Measurements from ENCODE around the gene IP6K1. TPM values are rescaled to one million over a fixed set of nuclear protein-coding genes. Genes with fewer than 3 reads are reported as not detected.

Gene IP6K1
- polyA plus RNA-seq (24.5 to 34.3 TPM (median 25.9 TPM) in 3 replicates), polyA minus RNA-seq (49.3 to 153 TPM (median 61.9 TPM) in 3 replicates)
- polyA plus RNA-seq (2011; ENCODE audit: low read depth): 40.6 TPM
- 25.1 and 32.3 TPM in 2 replicates for polyA plus RNA-seq (2011; cell fraction: cytosol; rRNA removed)
- polyA plus RNA-seq (2011; cell fraction: nucleus; rRNA removed): 34.0 and 37.0 TPM in 2 replicates
- 19.3 and 25.2 TPM in 2 replicates for polyA plus RNA-seq (2012; ENCODE audit: low replicate concordance)
- 48.2 TPM for polyA minus RNA-seq (2011; cell fraction: cytosol; rRNA and poly(A)+ RNA removed)
- 27.4 and 63.8 TPM in 2 replicates for polyA minus RNA-seq (2011; cell fraction: nucleus; rRNA and poly(A)+ RNA removed)

- H4K20me1 ChIP-seq (ENCODE audit: control insufficient read depth, extremely low read depth, insufficient read depth, low read length): no peaks in the 10 kb centered on the region
- H3K36me3 ChIP-seq (ENCODE audit: control insufficient read depth in 2 of 2, extremely low read depth in 1 of 2, insufficient read depth in 2 of 2, low read length in 2 of 2): peaks cover under 1 to 9% of the 10 kb centered on the region in 2 experiments
- H3K4me3 ChIP-seq (ENCODE audit: control insufficient read depth in 2 of 3, extremely low read depth in 1 of 3, insufficient read depth in 2 of 3, low read depth in 1 of 3, low read length in 3 of 3): peak within 1 kb of the TSS; percentile 86 to 97 (median 93)
- TF ChIP-seq CTCF (optimal IDR thresholded peaks at IDR 0.05 in 1 of 3, IDR thresholded peaks at IDR 0.05 in 1 of 3, conservative IDR thresholded peaks at IDR 0.05 in 1 of 3; ENCODE audit: extremely low read depth in 1 of 3, insufficient read depth in 2 of 3, low read length in 3 of 3): no peak
- peaks cover 12% of the 10 kb centered on the region for H3K4me1 ChIP-seq (ENCODE audit: control insufficient read depth, extremely low read depth, insufficient read depth, low read length)
- no peaks in the 10 kb centered on the region for H3K9me3 ChIP-seq (ENCODE audit: control insufficient read depth, low read depth, low read length)
- peak; percentile 92 for FAIRE-seq
- peak within 1 kb of the TSS; percentile 96 for H3K27ac ChIP-seq (ENCODE audit: control insufficient read depth, insufficient read depth, low read length)
- H2AFZ ChIP-seq (ENCODE audit: control insufficient read depth, low read length): peak within 1 kb of the TSS; percentile 96
- DNase-seq (ENCODE audit: low read depth, low spot score): peak; percentile 99
- dilution Hi-C loops (cut with MboI; ENCODE audit: extremely low pct_ligation_motif_present, low sequenced_read_pairs): no loop called here
- H3K4me2 ChIP-seq (ENCODE audit: control insufficient read depth, extremely low read depth, insufficient read depth, low read depth, low read length): peak within 1 kb of the TSS; percentile 99
- no peaks in the 10 kb centered on the region for H3K27me3 ChIP-seq (ENCODE audit: control insufficient read depth, extremely low read depth, insufficient read depth, low read length)
- H3K79me2 ChIP-seq (ENCODE audit: control insufficient read depth, insufficient read depth, low read length): peaks cover 33% of the 10 kb centered on the region
- H3K9me1 ChIP-seq (ENCODE audit: control insufficient read depth, extremely low read depth, insufficient read depth, low read length): no peaks in the 10 kb centered on the region
- H3K9ac ChIP-seq (ENCODE audit: control insufficient read depth, extremely low read depth, insufficient read depth, low read length): peak within 1 kb of the TSS; percentile 91
Measured at GRCh38 chr3:49786357-49787181, at the start of gene IP6K1. TSS of gene IP6K1 (minus strand) at chr3:49786542. CDS start at chr3:49748040, 38,502 bp downstream.

- H3K27me3 ChIP-seq (ENCODE audit: control insufficient read depth, extremely low read depth, insufficient read depth, low read length): no peaks in the 10 kb centered on the region
Measured at GRCh38 chr3:49831341-49831740, 45.0 kb upstream of the IP6K1 start.

More at GRCh38 chr3:49831341-49831740, 45.0 kb upstream of the IP6K1 start:
- Histone ChIP-seq H3K9me1 (ENCODE audit: control insufficient read depth, extremely low read depth, insufficient read depth, low read length) (no peaks in the 10 kb centered on the region), H3K27ac (ENCODE audit: control insufficient read depth, insufficient read depth, low read length) (no peak overlapping the region), H3K9ac (ENCODE audit: control insufficient read depth, extremely low read depth, insufficient read depth, low read length) (no peak overlapping the region), H3K79me2 (ENCODE audit: control insufficient read depth, insufficient read depth, low read length) (no peaks in the 10 kb centered on the region), H2AFZ (ENCODE audit: control insufficient read depth, low read length) (no peak overlapping the region), H3K4me2 (ENCODE audit: control insufficient read depth, extremely low read depth, insufficient read depth, low read depth, low read length) (no peak overlapping the region), H3K4me3 (ENCODE audit: control insufficient read depth in 2 of 3, extremely low read depth in 1 of 3, insufficient read depth in 2 of 3, low read depth in 1 of 3, low read length in 3 of 3) (no peak overlapping the region), H3K36me3 (ENCODE audit: control insufficient read depth in 2 of 2, extremely low read depth in 1 of 2, insufficient read depth in 2 of 2, low read length in 2 of 2) (peaks cover 5 to 17% of the 10 kb centered on the region in 2 experiments), H3K9me3 (ENCODE audit: control insufficient read depth, low read depth, low read length) (no peaks in the 10 kb centered on the region), H4K20me1 (ENCODE audit: control insufficient read depth, extremely low read depth, insufficient read depth, low read length) (no peaks in the 10 kb centered on the region), H3K4me1 (ENCODE audit: control insufficient read depth, extremely low read depth, insufficient read depth, low read length) (no peaks in the 10 kb centered on the region)
- dilution Hi-C loops (cut with MboI; ENCODE audit: extremely low pct_ligation_motif_present, low sequenced_read_pairs): no loop called here
- TF ChIP-seq CTCF (optimal IDR thresholded peaks at IDR 0.05 in 1 of 3, IDR thresholded peaks at IDR 0.05 in 1 of 3, conservative IDR thresholded peaks at IDR 0.05 in 1 of 3; ENCODE audit: extremely low read depth in 1 of 3, insufficient read depth in 2 of 3, low read length in 3 of 3) (no peak), EZH2 (IDR thresholded peaks at IDR 0.05; ENCODE audit: low read length) (no peak)
- no peak for FAIRE-seq
- DNase-seq (ENCODE audit: low read depth, low spot score): no peak
